Lower leg skin (tissue), 3 donors: ENCODE data around the gene SVIL.
"Not testable (repeated sequence)": the region's sequence is repeated elsewhere in the genome, so short reads cannot be mapped to it uniquely, and the experiment has no call there.

Experiments used
- CTCF ChIP-seq, 3 donors: fragments of 450-650 bp; IDR thresholded peaks; one replicate each; pipeline ENCODE4 v1.5.1; 2016; ENCODE audit warnings: antibody characterized with exemption in 3 of 3, mild to moderate bottlenecking in 3 of 3, moderate library complexity in 2 of 3
- POLR2A ChIP-seq, 2 donors: fragments of 450-650 bp; IDR thresholded peaks; one replicate each; pipeline ENCODE4 v1.6.1; 2016 to 2017; ENCODE audit warnings: antibody characterized with exemption in 2 of 2, mild to moderate bottlenecking in 1 of 2, moderate library complexity in 1 of 2

DNA sequence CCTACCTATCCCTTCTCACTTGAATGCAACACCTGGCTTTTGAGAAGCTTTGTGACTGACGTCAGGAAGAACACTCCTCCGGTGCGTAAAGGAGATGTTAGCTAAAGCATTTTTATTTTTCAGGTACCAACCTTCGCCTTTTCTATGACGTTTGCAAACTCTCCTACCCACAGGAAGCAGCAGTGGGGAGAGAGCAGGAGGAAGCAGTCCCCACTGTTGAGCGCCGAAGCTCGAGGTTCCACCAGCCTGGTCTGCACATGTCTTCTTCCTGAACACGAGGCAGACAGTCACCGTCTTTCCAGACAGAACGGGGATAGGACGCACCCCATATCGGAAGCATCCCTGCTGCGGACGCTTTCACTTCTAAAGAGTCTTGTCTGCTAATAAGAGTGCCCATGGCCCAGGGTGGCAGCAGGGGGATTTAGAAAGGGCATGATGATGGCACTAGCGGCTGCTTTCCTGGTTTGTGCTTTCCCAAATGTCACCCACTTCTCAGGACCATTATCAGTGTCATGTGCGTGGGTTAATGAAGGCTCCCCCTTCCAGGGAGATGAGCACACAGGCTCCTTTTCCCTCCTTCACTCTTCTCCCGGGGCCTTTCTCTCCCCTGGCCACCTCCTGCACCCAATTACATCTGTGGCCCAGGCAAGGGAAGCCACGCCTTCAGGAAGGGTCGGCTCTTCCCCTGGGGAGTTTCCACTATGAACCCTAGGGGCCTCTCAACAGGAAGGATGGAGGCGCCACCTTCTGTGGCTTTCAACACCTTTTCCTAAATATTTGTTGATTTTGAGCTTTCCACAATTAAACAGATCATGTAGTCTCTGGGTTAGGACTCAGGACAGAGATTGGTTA lies 147.5 kb downstream of the SVIL start:
- TF ChIP-seq CTCF, POLR2A (IDR thresholded peaks at IDR 0.05): not testable (repeated sequence)
